Liver (tissue), 9 donors: ENCODE data around the gene LIMS1. TPM values are rescaled to one million over a fixed set of nuclear protein-coding genes. Genes with fewer than 3 reads are reported as not detected.

Source experiments
- DNase-seq: peaks from one replicate; pipeline ENCODE4 v3.0.0-alpha.2; 2017; ENCODE audit warnings: low spot score
- H3K27ac ChIP-seq, 2 donors: one replicate each; pipeline ENCODE4 v1.7.0; 2013; ENCODE audit warnings: inconsistent platforms in 2 of 2, low read length in 2 of 2, control low read depth in 1 of 2, low read depth in 1 of 2, mild to moderate bottlenecking in 1 of 2
- H3K27me3 ChIP-seq, 4 donors: one replicate each; pipeline versions ENCODE4 v1.6.1 to v1.7.0; 2013; ENCODE audit warnings: low read length in 3 of 4, inconsistent platforms in 1 of 4, mild to moderate bottlenecking in 1 of 4, moderate library complexity in 1 of 4; ENCODE audit not compliant: control insufficient read depth in 4 of 4, insufficient read depth in 4 of 4
- H3K36me3 ChIP-seq, 4 donors: one replicate each; pipeline versions ENCODE4 v1.6.1 to v1.7.0; 2013; ENCODE audit warnings: low read length in 3 of 4, mild to moderate bottlenecking in 3 of 4, low read depth in 1 of 4, moderate library complexity in 1 of 4; ENCODE audit not compliant: control insufficient read depth in 4 of 4, insufficient read depth in 3 of 4
- H3K4me1 ChIP-seq, 4 donors: one replicate each; pipeline versions ENCODE4 v1.6.1 to v1.7.0; 2013; ENCODE audit warnings: low read length in 3 of 4, mild to moderate bottlenecking in 3 of 4, moderate library complexity in 1 of 4; ENCODE audit not compliant: control insufficient read depth in 4 of 4, insufficient read depth in 4 of 4
- H3K4me3 ChIP-seq, 3 donors: one replicate each; pipeline versions ENCODE4 v1.6.1 to v1.7.0; 2013; ENCODE audit warnings: low read length in 3 of 3, control low read depth in 1 of 3, low read depth in 1 of 3, mild to moderate bottlenecking in 1 of 3
- H3K9ac ChIP-seq, 2 donors: one replicate each; pipeline ENCODE4 v1.7.0; 2013; ENCODE audit warnings: low read length in 2 of 2, mild to moderate bottlenecking in 2 of 2, moderate library complexity in 2 of 2, control low read depth in 1 of 2, low read depth in 1 of 2
- H3K9me3 ChIP-seq, 4 donors: one replicate each; pipeline versions ENCODE4 v1.6.1 to v1.7.0; 2013; ENCODE audit warnings: low read length in 3 of 4; ENCODE audit not compliant: control insufficient read depth in 4 of 4
- CTCF ChIP-seq: fragments of 150-350 bp; IDR thresholded peaks from 2 replicates; pipeline ENCODE4 v1.5.1; 2017; ENCODE audit warnings: improper control_type of control experiment, low read depth, low read length; ENCODE audit not compliant: missing input control
- EGR1 ChIP-seq, 2 donors: IDR thresholded peaks; 2 replicates each; pipeline ENCODE4 v1.6.1; 2016 to 2018; ENCODE audit warnings: antibody characterized with exemption in 2 of 2, low read depth in 2 of 2
- FOXA1 ChIP-seq: IDR thresholded peaks from 2 replicates; pipeline ENCODE4 v1.6.1; 2016; ENCODE audit warnings: antibody characterized with exemption
- FOXA2 ChIP-seq: IDR thresholded peaks from 2 replicates; pipeline ENCODE4 v1.6.1; 2016; ENCODE audit warnings: antibody characterized with exemption
- GABPA ChIP-seq, 2 donors: IDR thresholded peaks in 1 of 2; conservative IDR thresholded peaks in 1 of 2; 2 replicates each; pipeline ENCODE4 v1.6.1; 2016; ENCODE audit warnings: antibody characterized with exemption in 2 of 2, mild to moderate bottlenecking in 1 of 2, moderate library complexity in 1 of 2
- HNF4A ChIP-seq, 2 donors: conservative IDR thresholded peaks; 2 replicates each; pipeline ENCODE4 v1.6.1; 2016; ENCODE audit warnings: antibody characterized with exemption in 2 of 2, mild to moderate bottlenecking in 2 of 2
- HNF4G ChIP-seq: IDR thresholded peaks from 2 replicates; pipeline ENCODE4 v1.6.1; 2016; ENCODE audit warnings: antibody characterized with exemption
- JUND ChIP-seq, 2 donors: IDR thresholded peaks; 2 replicates each; pipeline ENCODE4 v1.6.1; 2016; ENCODE audit warnings: antibody characterized with exemption in 2 of 2
- NR2F2 ChIP-seq: IDR thresholded peaks from 2 replicates; pipeline ENCODE4 v1.6.1; 2016; ENCODE audit warnings: antibody characterized with exemption
- RAD21 ChIP-seq, 2 donors: IDR thresholded peaks; 2 replicates each; pipeline ENCODE4 v1.6.1; 2016; ENCODE audit warnings: antibody characterized with exemption in 2 of 2, mild to moderate bottlenecking in 2 of 2
- REST ChIP-seq: IDR thresholded peaks from 2 replicates; pipeline ENCODE4 v1.6.1; 2016; ENCODE audit warnings: antibody characterized with exemption, mild to moderate bottlenecking
- RXRA ChIP-seq, 2 donors: IDR thresholded peaks; 2 replicates each; pipeline ENCODE4 v1.6.1; 2017 to 2018; ENCODE audit warnings: antibody characterized with exemption in 2 of 2, mild to moderate bottlenecking in 1 of 2
- SP1 ChIP-seq: IDR thresholded peaks from 2 replicates; pipeline ENCODE4 v1.6.1; 2018; ENCODE audit warnings: antibody characterized with exemption, mild to moderate bottlenecking
- TAF1 ChIP-seq: conservative IDR thresholded peaks from 2 replicates; pipeline ENCODE4 v1.6.1; 2016; ENCODE audit warnings: antibody characterized with exemption, mild to moderate bottlenecking
- YY1 ChIP-seq: IDR thresholded peaks from 2 replicates; pipeline ENCODE4 v1.6.1; 2016; ENCODE audit warnings: antibody characterized with exemption, mild to moderate bottlenecking
- WGBS: extraction: QIAGEN DNeasy Blood & Tissue Kit; methylation state at CpG from one replicate; pipeline ENCODE4 v1.1.7; 2013; 5-methylcytosine and 5-hydroxymethylcytosine counted together
- polyA plus RNA-seq, 2 donors: library from polyadenylated mRNA; stranded (reverse) in 1 of 2; unstranded in 1 of 2; fragments of 200-250 nt in 1 of 2; fragments of >200 nt in 1 of 2; fragmentation: Nextera tagmentation in 1 of 2; extraction: Ambion mirVana in 1 of 2; gene quantifications; one replicate each; pipeline versions ENCODE4 v1.2.1 to v1.2.3, GENCODE V29; 2013 to 2015
- total RNA-seq, 2 donors: library from RNA; depleted of rRNA; stranded (reverse); fragments of >200 nt; gene quantifications; one replicate each; pipeline ENCODE4 v1.2.3, GENCODE V29; 2014
- TF ChIP-seq, protein P1 (sequence below): IDR thresholded peaks from 2 replicates; pipeline ENCODE4 v1.6.1; 2016; ENCODE audit warnings: antibody characterized with exemption
- TF ChIP-seq, protein P2 (sequence below): IDR thresholded peaks from 2 replicates; pipeline ENCODE4 v1.6.1; 2016; ENCODE audit warnings: antibody characterized with exemption
- donor health status: healthy.
- donor health status: healthy.
- donor health status: healthy.
- donor health status: healthy.
- donor health status: healthy.

The LIMS1 gene, protein sequence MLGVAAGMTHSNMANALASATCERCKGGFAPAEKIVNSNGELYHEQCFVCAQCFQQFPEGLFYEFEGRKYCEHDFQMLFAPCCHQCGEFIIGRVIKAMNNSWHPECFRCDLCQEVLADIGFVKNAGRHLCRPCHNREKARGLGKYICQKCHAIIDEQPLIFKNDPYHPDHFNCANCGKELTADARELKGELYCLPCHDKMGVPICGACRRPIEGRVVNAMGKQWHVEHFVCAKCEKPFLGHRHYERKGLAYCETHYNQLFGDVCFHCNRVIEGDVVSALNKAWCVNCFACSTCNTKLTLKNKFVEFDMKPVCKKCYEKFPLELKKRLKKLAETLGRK
- 10 to 100 TPM; 29.5 to 37.1 TPM for total RNA-seq
- 10 to 100 TPM; 10.2 to 14.8 TPM for polyA plus RNA-seq

GRCh38 chr2:108533832-108534583, at the start of gene LIMS1:
Gene LIMS1, plus strand, starts transcription at chr2:108534470. Its CDS starts 93 bp downstream, at chr2:108534563.
- Histone ChIP-seq H3K36me3 (no peaks in the 10 kb centered on the region), H3K27me3 (no peaks in the 10 kb centered on the region), H3K4me3 (peak within 1 kb of the TSS; percentile 80 to 100 (median 92)), H3K4me1 (peaks cover 3 to 17% (median 9%) of the 10 kb centered on the region in 4 donors), H3K9me3 (no peaks in the 10 kb centered on the region), H3K9ac (peak within 1 kb of the TSS; percentile 63 to 68), H3K27ac (peak within 1 kb of the TSS; percentile 97 to 98)
- DNase-seq, result peak; percentile 95
- TF ChIP-seq YY1 (peak; percentile 44), RXRA (IDR thresholded peaks at IDR 0.05) (peak in 1 of 2 donors; percentile 12), TAF1 (peak; percentile 3), RAD21 (IDR thresholded peaks at IDR 0.05) (peak in 1 of 2 donors; percentile 10), SP1 (peak; percentile 54), FOXA2 (no peak), REST (peak; percentile 76)
- TF ChIP-seq, protein P1, sequence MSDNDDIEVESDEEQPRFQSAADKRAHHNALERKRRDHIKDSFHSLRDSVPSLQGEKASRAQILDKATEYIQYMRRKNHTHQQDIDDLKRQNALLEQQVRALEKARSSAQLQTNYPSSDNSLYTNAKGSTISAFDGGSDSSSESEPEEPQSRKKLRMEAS, result no peak
- under 1% methylated on average over 83 of the region's 87 CpGs for WGBS

DNA sequence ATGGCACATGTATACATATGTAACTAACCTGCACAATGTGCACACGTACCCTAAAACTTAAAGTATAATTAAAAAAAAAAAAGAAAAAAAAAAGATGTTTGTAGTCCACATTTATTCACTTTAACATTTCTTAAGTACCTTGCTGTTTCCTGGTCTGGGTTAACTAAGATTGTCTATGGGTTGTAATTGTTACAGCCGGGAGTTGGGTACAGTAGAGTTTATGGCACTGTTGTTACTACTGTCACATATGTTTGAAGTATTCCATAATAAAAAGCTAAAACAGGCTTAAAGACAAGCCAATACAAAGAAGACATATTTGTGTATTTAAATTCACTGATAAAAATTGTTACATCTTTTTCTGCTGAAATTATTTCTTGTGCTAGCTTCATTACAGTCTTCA, 49.0 kb upstream of the LIMS1 start:
- WGBS, result 92% methylated on average over 2 of the region's 2 CpGs
- Histone ChIP-seq H3K4me3 (no peak overlapping the region), H3K4me1 (no peaks in the 10 kb centered on the region), H3K9ac (no peak overlapping the region), H3K27me3 (no peaks in the 10 kb centered on the region), H3K9me3 (no peaks in the 10 kb centered on the region), H3K36me3 (peaks cover 0 to 46% (median 36%) of the 10 kb centered on the region in 4 donors), H3K27ac (no peak overlapping the region)
- DNase-seq, result no peak
- TF ChIP-seq CTCF (no peak), RAD21 (IDR thresholded peaks at IDR 0.05) (no peak), EGR1 (IDR thresholded peaks at IDR 0.05; ENCODE audit: low read depth in 2 of 2) (no peak), HNF4G (no peak), HNF4A (conservative IDR thresholded peaks at IDR 0.05) (no peak), JUND (IDR thresholded peaks at IDR 0.05) (no peak), TAF1 (no peak), GABPA (IDR thresholded peaks at IDR 0.05 in 1 of 2, conservative IDR thresholded peaks at IDR 0.05 in 1 of 2) (no peak), NR2F2 (no peak), RXRA (IDR thresholded peaks at IDR 0.05) (no peak), FOXA1 (no peak)
- TF ChIP-seq, protein P1, result no peak
- TF ChIP-seq, protein P2, sequence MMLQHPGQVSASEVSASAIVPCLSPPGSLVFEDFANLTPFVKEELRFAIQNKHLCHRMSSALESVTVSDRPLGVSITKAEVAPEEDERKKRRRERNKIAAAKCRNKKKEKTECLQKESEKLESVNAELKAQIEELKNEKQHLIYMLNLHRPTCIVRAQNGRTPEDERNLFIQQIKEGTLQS, result no peak
